NCI-H2107 treated with DMSO at 0.1 percent for 48 hours (cell line): Measurements from ENCODE around the gene GREM1.

Source experiments
- DNase-seq: peaks from one replicate; lab custom pipeline; 2025; ENCODE audit not compliant: unreplicated experiment; lab: John Stamatoyannopoulos, UW

The GREM1 gene

GRCh38 chr15:32717426-32718226 is at the start of gene GREM1:
Gene GREM1, plus strand, starts transcription at chr15:32718004. Its CDS starts 12,687 bp downstream, at chr15:32730691.
- DNase-seq, result no peak

- no peak for DNase-seq
Measured at GRCh38 chr15:32668942-32669341, 48.9 kb upstream of the GREM1 start.

- no peak for DNase-seq
Measured at GRCh38 chr15:32669896-32670611, 47.8 kb upstream of the GREM1 start.

GRCh38 chr15:32670623-32671022 is 47.2 kb upstream of the GREM1 start:
- DNase-seq, result no peak

- DNase-seq, result no peak
Measured at GRCh38 chr15:32671339-32672325, 46.2 kb upstream of the GREM1 start.

GRCh38 chr15:32674681-32675080 is 43.1 kb upstream of the GREM1 start:
- DNase-seq, result no peak

GRCh38 chr15:32675466-32675865 is 42.3 kb upstream of the GREM1 start:
- DNase-seq, result no peak

- DNase-seq, result no peak
Measured at GRCh38 chr15:32676169-32676568, 41.6 kb upstream of the GREM1 start.

GRCh38 chr15:32677238-32677750 is 40.5 kb upstream of the GREM1 start:
- DNase-seq, result peak; percentile 42

GRCh38 chr15:32679298-32679690 is 38.5 kb upstream of the GREM1 start:
- no peak for DNase-seq

- DNase-seq, result no peak
Measured at GRCh38 chr15:32682569-32682968, 35.2 kb upstream of the GREM1 start.

- DNase-seq, result no peak
Measured at GRCh38 chr15:32682977-32683630, 34.7 kb upstream of the GREM1 start.

GRCh38 chr15:32683906-32684584 is 33.8 kb upstream of the GREM1 start:
- DNase-seq, result no peak

- DNase-seq, result no peak
Measured at GRCh38 chr15:32685576-32685975, 32.2 kb upstream of the GREM1 start.

GRCh38 chr15:32687556-32687955 is 30.2 kb upstream of the GREM1 start:
- no peak for DNase-seq

GRCh38 chr15:32688151-32688639 is 29.6 kb upstream of the GREM1 start:
- peak; percentile 5 for DNase-seq

- no peak for DNase-seq
Measured at GRCh38 chr15:32690941-32691688, 26.7 kb upstream of the GREM1 start.

- no peak for DNase-seq
Measured at GRCh38 chr15:32691689-32692038, 26.1 kb upstream of the GREM1 start.

GRCh38 chr15:32692286-32692685 is 25.5 kb upstream of the GREM1 start:
- DNase-seq, result no peak
